Neural cell (in vitro differentiated cells): ENCODE results near the gene DYNC1I2.

ENCODE experiments used
- EP300 ChIP-seq: fragments of 450-650 bp; conservative IDR thresholded peaks from 2 replicates; pipeline ENCODE4 v1.6.1; 2014; ENCODE audit warnings: antibody characterized with exemption, mild to moderate bottlenecking, moderate library complexity; ENCODE audit not compliant: poor library complexity, severe bottlenecking
- EZH2 ChIP-seq: fragments of 200-600, 300-800 bp; shearing (Covaris generic), sonication (generic); IDR thresholded peaks from 2 replicates; pipeline ENCODE4 v1.6.1; 2014; ENCODE audit warnings: antibody characterized with exemption, low read length, borderline replicate concordance, mild to moderate bottlenecking; ENCODE audit not compliant: insufficient read depth, poor library complexity, severe bottlenecking
- MXI1 ChIP-seq: fragments of 450-650 bp; conservative IDR thresholded peaks from 2 replicates; pipeline ENCODE4 v1.6.1; 2014; ENCODE audit warnings: antibody characterized with exemption, mild to moderate bottlenecking; ENCODE audit not compliant: poor library complexity, severe bottlenecking
- POLR2AphosphoS5 ChIP-seq: IDR thresholded peaks from 2 replicates; pipeline ENCODE4 v1.6.1; 2012
- RAD21 ChIP-seq: fragments of 450-650 bp; conservative IDR thresholded peaks from 2 replicates; pipeline ENCODE4 v1.6.1; 2014; ENCODE audit warnings: antibody characterized with exemption, mild to moderate bottlenecking, moderate library complexity
- TF ChIP-seq, protein P1 (sequence below): fragments of 450-650 bp; IDR thresholded peaks from 2 replicates; pipeline ENCODE4 v1.5.1; 2014; ENCODE audit warnings: antibody characterized with exemption, mild to moderate bottlenecking, moderate library complexity; ENCODE audit not compliant: poor library complexity, severe bottlenecking

GRCh38 chr2:171762879-171763573, 75.8 kb downstream of the DYNC1I2 start:
- TF ChIP-seq RAD21 (no peak), EZH2 (no peak), EP300 (no peak), POLR2AphosphoS5 (no peak), MXI1 (no peak)
- TF ChIP-seq, protein P1, sequence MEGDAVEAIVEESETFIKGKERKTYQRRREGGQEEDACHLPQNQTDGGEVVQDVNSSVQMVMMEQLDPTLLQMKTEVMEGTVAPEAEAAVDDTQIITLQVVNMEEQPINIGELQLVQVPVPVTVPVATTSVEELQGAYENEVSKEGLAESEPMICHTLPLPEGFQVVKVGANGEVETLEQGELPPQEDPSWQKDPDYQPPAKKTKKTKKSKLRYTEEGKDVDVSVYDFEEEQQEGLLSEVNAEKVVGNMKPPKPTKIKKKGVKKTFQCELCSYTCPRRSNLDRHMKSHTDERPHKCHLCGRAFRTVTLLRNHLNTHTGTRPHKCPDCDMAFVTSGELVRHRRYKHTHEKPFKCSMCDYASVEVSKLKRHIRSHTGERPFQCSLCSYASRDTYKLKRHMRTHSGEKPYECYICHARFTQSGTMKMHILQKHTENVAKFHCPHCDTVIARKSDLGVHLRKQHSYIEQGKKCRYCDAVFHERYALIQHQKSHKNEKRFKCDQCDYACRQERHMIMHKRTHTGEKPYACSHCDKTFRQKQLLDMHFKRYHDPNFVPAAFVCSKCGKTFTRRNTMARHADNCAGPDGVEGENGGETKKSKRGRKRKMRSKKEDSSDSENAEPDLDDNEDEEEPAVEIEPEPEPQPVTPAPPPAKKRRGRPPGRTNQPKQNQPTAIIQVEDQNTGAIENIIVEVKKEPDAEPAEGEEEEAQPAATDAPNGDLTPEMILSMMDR: no peak
